NCI-H226 (cell line): Measurements from ENCODE around the gene ARID1B.

Source experiments
- DNase-seq: peaks from one replicate; pipeline ENCODE4 v3.0.0-alpha.2; 2015

ARID1B gene

GRCh38 chr6:157119502-157120027 is 342.4 kb downstream of the ARID1B start:
- no peak for DNase-seq

- DNase-seq, result no peak
Observed at GRCh38 chr6:157120534-157121232, 343.5 kb downstream of the ARID1B start.

DNA sequence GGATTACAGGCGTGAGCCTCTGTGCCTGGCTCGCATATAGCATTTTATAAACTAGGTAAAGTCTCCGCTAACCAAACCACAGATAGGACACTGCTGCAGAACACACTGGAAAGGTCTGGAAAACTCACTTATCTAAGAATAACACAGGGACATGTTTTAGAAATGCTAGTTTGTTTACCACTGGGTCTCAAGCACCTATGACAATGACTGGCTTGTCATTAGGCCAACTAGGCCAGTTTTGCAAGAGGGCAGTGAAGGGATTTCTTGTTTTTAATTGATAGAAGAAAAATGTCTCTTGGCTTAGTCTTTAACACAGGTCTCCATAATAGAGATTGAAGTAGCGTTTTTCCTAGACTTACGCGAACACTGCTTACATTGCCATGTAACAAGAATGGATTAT is 344.7 kb downstream of the ARID1B start:
- DNase-seq, result no peak

- no peak for DNase-seq
Observed at GRCh38 chr6:157123234-157123633, 346.1 kb downstream of the ARID1B start.

GRCh38 chr6:157124485-157125254 is 347.5 kb downstream of the ARID1B start:
- no peak for DNase-seq

DNA sequence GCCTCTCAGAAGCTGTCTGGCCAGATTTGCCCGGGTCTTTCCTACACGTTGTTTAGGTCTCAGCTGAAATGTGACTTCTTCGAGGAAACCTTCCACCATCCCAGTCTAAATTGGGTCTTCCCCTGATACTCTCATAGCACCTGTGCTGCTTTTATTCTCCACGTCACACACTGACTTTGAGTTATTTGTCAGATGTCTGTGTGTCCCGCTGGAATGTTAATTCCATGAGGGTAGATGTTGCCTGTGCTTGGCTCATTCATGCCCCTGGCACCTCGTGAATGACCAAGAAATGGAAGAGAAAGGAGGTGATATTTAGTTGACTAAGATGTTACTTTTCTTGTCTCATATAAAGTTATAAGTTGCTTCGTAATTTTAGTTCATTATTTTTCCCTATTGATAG is 348.4 kb downstream of the ARID1B start:
- DNase-seq, result no peak

- no peak for DNase-seq
Observed at GRCh38 chr6:157126183-157127098, 349.3 kb downstream of the ARID1B start.

- DNase-seq, result no peak
Observed at GRCh38 chr6:157128235-157128775, 351.1 kb downstream of the ARID1B start.

DNA sequence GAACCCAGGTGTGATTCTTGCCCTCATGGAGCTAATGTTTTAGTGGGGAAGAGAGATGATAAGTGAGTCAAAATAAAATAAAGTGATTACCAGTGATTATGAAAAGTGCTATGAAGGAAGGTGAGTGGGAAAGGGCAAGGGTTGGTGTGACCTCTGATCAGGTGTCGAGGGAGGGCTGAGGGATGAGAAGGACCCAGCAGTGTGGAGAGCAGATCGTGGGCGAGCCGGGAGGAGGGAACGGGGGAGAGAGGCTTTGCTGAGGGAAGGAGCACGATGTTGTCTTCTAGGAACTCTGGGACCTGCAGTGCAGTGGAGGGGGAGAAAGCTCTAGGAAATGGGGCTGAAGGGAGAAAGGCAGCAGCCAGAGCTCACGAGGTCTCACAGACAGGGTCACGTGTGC is 354.1 kb downstream of the ARID1B start:
- no peak for DNase-seq

GRCh38 chr6:157133856-157134255 is 356.7 kb downstream of the ARID1B start:
- DNase-seq, result no peak

DNA sequence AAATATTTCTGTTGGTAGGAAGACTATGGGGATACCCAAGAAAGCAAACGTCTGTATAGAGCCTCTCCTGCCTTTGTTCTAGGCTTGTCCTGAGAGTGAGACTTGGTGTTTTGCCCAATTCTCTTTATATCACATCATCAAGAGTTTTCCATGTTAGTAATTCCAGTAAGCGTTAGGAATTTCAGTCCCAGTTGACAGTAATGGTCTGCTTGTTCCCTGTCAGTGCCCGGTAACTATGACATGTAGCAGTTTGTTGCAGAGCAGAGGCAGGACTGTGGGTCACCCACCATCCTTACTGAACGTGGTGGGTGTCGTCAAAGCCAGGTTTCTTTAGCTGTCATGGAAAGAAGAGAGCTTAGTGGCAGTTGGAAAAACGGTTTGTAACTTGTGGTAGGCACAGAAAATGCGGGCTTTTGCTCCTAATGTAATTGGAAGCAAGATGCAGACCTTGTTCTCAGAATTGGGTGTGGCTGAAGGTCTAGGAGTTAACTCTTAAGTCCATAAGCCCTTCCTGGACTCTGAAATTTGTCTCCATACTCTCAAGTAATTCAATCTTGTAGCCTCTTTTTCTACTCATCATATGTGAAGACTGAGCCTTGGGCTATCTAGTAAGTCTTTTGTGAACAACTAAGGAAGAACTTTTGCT is 357.3 kb downstream of the ARID1B start:
- DNase-seq, result no peak

- no peak for DNase-seq
Observed at GRCh38 chr6:157135691-157136090, 358.5 kb downstream of the ARID1B start.

DNA sequence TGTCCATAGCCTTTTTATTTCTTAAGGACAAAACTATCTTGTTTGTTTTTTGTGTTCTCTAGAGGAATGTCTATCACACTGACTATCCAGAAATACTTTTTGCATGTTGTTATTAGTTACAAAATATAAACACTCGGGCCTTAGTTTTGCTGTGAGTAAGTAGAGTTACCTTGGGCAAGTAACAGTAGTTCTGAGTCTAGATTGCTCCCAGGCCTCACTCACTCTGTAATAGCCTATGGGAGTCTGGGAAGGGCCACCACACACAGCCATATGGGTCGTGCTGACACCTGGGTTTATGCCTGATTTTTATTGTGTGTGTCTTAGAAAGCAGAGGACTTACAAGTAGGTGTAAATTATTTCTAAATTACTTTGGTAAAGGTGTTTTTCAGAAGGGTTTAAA is 360.3 kb downstream of the ARID1B start:
- DNase-seq, result no peak

DNA sequence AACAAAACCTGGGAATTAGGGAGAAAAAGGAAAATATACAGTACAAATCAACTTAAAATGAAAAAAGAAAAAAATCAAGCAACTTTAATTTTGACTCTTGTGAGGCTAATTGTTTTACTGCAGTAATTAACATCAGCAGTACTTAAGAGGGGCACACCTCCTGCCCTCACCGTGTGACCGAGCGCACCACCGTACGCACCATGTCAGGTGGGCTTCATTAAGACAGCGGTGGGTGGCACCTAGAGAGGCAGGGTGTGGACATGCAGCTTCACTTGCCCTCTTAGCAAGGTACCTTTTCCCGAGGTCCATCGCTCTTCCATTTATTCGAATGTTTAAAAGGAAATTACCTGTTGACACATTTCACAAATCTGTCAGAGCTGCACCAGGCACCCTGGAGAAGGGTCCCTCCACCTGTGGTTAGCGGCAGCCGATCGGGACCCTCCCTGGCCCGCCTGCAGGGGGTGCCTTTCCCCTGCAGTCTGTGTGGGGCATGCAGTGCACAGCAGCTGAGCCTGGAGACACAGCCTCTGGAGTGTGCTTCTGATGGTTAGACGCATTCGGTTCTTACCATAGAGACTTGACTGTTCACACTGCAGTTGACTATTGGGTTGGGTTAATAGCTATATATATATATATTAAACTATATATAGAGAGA is 362.0 kb downstream of the ARID1B start:
- no peak for DNase-seq

- DNase-seq, result no peak
Observed at GRCh38 chr6:157143171-157143889, 366.2 kb downstream of the ARID1B start.

DNA sequence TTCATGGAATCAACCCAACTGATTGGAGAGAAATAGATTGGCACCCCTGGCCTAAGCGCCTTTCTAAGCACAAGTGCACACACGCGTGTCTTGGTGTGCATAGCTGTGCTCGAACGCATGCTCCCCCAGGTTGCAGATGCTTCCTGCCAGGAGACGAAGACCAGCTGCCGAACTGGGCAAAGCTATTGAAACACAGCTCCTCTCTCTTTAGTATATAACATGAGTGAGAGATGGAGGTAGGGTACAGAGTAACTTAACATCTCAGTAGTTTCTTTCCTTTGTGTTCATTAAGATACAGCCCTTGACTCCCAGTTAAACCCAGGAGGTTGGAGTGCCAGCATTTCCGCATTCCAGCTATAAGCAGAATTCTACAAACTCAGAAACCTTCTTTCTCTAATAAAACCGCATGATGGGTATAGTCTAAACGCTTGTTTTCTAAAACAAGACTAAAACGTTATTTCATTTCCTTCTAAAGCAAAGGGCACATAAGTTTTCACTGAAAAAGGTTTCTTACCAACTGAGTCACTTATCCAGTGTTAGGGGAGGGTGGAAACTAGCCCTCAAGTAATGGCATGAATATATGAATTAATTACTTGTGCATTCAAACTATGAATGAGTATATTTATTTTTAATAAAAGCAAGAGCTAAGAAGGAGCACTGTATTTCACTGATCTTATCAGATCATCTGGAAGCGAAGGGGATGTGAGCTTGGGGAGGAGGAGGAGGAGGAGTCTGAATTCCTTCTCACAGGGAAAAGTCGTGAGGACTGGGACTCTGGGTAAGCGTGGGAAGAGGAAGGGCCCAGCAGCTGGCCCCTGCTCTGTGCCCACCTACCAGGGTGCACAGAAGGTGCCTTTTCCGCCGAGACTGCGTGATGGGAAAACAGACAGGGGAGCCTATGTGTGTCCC is 367.0 kb downstream of the ARID1B start:
- DNase-seq, result no peak

- DNase-seq, result no peak
Observed at GRCh38 chr6:157144859-157145568, 367.8 kb downstream of the ARID1B start.

- DNase-seq, result no peak
Observed at GRCh38 chr6:157145656-157146285, 368.6 kb downstream of the ARID1B start.
